SKM-1 treated with dmso at 0.1 percent for 144 hours (cell line): ENCODE results near the gene GGT5.
"Not testable (repeated sequence)": the region's sequence is repeated elsewhere in the genome, so short reads cannot be mapped to it uniquely, and the experiment has no call there.

ENCODE experiments used
- DNase-seq: peaks from one replicate; lab custom pipeline; 2025; ENCODE audit not compliant: unreplicated experiment; lab: John Stamatoyannopoulos, UW

The GGT5 gene, protein sequence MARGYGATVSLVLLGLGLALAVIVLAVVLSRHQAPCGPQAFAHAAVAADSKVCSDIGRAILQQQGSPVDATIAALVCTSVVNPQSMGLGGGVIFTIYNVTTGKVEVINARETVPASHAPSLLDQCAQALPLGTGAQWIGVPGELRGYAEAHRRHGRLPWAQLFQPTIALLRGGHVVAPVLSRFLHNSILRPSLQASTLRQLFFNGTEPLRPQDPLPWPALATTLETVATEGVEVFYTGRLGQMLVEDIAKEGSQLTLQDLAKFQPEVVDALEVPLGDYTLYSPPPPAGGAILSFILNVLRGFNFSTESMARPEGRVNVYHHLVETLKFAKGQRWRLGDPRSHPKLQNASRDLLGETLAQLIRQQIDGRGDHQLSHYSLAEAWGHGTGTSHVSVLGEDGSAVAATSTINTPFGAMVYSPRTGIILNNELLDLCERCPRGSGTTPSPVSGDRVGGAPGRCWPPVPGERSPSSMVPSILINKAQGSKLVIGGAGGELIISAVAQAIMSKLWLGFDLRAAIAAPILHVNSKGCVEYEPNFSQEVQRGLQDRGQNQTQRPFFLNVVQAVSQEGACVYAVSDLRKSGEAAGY

DNA sequence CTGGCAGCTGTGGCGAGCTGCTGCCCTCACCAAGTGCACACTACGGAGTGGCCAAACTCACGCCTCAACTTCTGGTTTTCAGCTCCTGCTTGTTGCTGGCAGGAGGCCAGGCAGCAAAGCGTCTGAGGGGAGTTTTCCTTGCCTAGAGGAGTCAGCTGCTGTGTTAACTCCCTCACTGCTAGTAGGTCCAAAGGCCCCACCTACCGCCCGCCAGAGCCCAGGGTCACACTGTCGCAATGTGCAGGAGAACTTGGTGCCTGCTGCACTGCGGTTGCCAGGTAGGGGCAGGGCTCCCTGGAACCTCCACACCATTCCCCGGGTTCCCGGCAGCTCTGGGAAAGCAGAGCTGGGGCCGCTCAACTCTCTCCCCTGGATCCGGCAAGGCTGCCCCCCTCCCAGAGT, at the start of gene GGT5:
Gene GGT5 (minus strand): TSS at position 53 of the 402 bp plus-strand sequence. CDS start 357 bp downstream, outside the sequence.
- not testable (repeated sequence) for DNase-seq

DNA sequence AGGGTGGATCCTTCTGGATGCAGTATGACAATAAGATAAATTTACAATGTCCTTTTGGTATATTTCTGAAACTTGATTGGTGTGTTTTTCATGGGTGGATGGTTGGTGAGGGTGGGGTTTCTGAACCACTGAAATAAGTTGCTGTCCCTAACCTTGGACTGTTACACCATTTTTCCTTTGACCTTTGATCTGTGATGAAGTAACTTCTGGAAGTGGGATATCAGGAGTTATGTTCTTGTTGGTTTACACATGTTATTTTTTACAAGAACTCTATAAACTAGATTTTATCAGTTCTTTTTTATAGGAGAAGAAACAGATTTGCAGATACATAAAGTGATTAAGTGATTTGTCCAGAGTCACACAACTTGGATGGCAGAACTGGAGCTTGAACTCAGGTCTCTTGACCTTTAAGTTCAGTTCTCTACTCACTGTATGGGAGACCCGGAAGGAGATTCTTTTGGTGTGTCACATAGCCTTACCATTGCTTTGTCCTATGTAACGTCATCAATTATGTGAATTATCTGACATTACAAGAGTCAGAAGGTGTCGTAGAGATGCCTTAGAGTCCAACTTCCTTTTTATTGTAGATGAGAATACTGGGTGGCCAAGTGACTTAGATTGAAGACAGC, 47.4 kb upstream of the GGT5 start:
- DNase-seq: not testable (repeated sequence)

DNA sequence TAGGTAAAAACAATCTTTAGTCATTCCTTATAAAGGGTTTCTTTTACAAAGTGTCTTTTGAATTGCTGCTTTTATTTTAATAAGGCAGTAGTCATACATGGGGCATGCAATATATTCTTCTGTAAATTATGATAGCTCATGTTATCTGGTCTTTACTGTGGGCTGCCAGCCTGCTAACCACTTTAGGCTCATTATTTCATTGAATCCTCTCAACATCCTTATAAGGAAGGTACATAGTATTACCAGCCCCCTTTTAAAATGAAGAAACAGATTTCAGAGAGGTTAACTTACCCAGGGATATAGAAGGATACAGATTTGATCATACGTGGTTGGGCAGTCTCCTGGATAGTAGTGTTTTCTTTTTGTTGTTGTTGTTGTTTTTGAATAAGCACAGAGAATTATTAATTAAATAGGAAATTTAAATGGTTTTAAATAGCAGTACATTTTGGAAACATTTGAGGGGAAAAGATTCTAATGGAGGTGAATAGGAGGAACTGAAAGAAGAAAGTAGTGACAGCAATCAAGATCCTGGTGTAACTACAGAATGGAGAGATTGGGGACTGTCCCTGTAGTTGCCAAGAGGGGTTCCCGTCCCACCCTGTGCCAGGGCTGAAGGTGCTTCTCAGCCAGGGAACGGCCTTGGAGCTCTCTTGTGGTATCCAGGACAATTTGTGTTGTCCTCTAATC, 46.8 kb upstream of the GGT5 start:
- DNase-seq: no peak

DNA sequence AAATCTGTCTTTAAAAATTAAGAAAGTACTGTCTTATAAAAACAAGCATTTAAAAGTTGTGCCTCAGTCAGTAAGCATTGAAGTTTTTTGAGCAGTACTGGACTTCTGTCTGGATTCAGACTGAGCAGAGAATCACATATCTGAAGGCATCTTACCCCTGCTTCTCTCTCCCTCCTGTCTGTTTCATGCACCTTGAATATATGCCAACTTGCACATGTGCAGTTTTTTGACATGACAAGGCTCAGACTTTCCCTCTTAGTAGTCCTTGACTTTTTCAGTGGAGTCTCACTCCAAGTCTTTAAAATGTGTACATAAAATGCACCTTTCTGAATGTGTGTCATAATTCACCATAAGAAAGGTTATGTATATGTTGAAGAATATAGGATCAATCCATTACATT, 45.6 kb upstream of the GGT5 start:
- DNase-seq: no peak

DNA sequence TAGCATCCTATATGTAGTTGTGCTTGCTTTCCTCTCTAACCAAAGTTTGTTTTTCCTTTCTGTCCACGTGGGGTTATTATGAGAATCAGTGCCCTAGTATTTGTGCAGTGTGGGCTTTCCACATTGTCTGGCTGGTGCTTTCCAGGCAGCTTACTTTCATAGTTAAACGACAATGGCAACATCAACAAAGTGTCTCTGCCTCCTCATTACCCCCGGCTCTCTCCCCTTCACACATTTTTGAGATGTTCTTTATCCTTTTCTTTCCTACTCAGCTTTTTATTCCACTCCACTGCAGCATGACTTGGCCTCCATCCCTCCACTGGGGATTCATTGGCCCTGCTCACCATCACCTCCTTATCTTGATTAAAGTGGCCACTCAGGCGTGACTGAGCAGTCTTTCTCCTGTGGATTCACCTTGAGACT, 44.9 kb upstream of the GGT5 start:
- DNase-seq: no peak

DNA sequence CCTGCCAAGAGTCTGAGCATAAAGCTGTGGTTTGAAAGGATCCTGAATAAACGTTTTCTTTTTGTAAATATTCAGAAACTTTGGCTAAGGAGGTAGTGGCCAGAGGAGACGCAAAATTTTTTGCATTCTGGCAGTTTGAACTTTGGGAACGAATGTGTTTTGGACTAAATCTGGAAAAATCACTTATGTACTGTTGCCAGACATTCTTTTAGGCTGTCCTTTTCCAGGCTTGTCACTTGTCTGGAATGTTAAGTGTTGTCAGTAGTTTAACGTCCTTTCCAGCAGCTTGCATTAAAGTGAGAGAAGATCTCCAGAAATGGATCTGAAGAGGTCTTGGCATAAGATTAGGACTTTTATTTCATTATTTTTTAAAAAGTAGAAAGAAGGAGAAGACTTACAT, 44.2 kb upstream of the GGT5 start:
- DNase-seq: no peak

DNA sequence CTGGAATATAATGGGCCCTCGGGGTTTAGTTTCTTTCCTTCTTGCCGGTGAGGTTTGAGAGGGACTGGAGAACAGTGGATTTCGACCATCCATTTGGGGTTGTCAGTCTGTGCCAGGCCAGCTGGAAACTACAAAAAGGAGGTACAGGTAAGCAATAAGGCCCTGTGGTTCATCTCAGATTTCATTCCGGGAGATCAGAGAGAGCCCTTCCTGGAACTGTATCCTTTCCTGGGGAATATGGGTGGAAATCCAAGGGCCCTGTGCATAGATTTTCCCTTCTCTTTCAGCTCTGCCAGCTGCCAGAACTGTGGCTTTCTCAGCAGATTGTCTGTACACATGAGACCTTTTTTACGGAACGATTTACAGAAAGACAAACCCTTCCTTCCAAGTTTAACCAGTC, 42.9 kb upstream of the GGT5 start:
- not testable (repeated sequence) for DNase-seq

DNA sequence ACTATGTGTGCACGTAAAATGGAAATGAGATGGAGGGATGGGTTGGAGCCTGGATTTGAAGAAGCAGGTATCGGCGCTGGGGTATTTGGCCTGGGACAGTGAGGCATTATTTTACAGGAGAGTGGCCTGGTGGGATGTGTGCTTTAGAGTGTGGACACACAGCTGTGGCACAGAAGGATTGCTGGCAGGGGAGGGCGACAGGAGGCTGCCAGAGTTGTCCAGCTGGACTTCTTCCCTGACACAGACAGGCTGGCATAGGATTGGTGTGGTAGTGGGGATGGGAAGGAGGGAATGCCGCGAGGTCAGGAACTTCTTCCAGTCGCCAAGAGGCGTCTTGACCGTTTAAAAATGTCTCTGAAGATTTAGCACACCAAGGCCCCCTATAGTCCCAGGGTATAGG, 42.3 kb upstream of the GGT5 start:
- not testable (repeated sequence) for DNase-seq

DNA sequence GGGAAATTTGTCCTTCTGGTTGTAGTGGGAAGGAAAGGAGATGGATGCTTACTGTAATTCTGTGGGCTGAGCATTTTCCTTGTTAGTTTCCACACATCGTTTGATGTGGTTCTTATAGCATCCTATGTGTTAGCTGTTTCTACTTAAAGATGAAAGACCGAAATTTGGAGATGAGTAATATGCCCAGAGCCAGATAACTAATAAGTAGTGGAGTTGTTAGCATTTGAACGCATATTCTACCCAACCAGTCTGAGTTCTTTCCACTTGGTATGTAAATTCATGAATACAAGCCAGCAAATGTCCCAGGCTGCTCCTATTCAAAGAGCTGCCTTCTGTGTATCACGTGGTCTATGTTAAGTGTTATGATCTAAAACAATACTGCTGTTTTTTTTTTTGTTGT, 40.4 kb upstream of the GGT5 start:
- DNase-seq: no peak

DNA sequence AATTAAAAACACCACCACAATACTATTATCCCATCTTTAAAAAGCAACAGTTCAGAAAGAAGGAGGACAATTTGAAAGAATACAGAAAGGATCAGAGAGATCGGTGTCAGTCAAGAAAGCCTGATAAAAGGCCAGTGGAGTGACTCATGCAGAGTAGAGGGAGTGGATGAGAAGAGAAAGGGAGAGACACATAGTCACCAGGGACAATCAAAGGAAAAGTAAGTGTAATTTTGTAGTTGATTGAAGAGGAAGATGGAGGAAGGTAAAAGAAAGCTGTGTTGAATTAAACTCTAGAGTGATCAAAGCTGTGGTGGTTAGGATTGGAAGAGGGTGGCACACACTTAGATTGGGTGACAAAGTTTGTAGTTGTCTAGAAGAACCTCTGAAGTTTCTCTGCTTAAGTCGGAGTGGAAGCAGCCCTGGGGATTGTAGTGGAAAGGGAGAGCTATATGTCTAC, 39.9 kb upstream of the GGT5 start:
- no peak for DNase-seq

DNA sequence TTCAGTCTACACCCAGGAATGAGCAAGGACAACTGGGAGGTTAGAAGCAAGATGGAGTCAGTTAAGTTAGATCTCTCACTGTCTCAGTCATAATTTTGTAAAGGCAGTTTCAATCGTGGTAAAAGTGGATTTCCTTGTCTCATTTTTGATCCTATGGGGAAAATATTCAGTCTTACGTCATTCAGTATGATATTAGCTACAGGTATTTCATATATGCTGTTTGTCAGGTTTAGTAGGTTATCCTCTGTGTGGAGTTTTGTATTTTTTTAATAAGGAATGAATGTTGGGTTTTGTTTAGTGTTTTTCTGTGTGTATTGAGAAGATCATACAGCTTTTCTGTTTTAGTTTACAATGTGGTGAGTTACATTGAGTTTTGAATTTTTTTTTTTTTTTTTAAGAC, 37.5 kb upstream of the GGT5 start:
- DNase-seq: no peak

DNA sequence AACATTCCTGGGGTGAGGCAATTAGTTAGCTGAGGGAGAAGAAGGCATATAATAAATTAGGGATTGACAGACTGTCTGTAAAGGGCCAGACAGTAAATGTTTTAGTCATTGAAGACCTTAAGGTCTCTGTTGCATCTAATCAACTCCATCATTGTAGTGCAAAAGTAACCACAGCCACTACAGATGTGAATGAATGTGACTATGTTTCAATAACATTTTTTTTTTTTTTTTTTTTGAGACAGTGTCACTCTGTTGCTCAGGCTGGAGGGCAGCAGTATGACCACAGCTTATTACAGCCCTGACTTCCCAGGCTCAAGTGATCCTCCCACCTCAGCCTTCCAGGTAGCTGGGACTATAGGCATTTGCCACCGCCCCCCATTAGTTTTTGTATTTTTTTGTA, 35.5 kb upstream of the GGT5 start:
- not testable (repeated sequence) for DNase-seq

DNA sequence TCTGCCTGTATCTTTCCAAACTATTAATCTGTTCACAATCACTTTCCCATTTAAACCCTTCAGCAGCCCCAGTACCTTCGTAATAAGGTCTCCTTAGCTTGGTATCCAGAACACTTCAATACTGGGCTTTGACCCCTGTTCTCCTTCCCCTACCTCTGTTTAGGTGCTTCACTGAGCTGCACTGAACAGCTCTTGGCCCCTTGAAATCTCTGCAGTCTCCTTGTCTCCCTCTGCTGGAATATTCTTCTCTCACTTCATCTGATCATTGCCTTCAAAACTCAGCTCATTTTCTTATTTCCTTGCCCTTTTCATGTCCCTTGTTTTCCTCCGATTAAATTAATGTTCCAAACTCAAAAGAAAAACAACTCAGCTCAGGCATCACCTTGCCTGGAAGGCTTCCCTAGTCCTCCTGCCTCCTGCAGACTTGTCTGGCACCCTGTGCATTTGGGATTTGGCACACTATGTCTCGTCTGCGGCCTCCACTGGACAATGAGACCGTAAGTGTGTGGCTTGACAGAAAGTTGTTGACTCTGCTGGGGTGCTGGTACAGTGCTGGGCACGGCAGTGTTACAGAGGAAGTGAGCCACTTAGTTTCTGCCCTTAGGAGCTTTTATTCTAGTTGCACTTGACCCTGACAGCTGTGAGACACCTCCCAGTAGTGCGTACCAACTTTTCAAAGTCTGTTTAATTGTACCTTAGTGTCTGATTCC, 30.0 kb upstream of the GGT5 start:
- DNase-seq: not testable (repeated sequence)

DNA sequence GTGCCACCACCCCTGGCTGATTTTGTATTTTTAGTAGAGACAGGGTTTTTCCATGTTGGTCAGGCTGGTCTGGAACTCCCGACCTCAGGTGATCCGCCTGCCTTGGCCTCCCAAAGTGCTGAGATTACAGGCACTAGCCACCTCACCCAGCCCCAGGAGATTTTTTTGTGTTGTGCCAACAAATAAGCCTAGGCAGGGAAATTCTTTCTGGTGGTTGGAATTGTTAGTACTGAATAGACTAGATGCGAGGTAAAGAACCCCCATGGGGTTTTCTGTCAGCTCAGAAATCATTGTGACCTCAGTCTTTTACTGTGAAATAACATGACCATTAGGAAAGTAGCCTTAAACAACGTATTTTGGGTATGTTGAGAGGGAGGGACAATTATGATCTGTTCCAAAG, 29.0 kb upstream of the GGT5 start:
- DNase-seq: not testable (repeated sequence)

DNA sequence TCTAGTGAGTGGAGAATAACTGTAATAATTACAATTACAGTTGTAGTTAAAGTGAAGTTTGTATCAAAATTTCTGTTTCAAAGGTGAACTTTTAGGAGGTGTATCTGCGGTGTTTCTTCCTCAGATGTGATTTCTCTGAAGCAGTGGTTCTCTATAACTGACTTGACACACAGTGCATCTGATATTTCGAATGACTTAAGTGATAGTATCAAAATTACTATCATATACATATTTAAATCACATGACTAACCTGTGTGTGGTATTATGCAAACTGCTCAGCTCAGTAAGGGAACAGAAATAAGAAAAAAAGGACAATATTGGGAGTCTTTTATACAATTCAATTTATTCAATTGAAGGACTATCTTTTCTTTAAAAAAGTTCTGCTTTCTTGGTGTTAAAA, 28.1 kb upstream of the GGT5 start:
- not testable (repeated sequence) for DNase-seq

DNA sequence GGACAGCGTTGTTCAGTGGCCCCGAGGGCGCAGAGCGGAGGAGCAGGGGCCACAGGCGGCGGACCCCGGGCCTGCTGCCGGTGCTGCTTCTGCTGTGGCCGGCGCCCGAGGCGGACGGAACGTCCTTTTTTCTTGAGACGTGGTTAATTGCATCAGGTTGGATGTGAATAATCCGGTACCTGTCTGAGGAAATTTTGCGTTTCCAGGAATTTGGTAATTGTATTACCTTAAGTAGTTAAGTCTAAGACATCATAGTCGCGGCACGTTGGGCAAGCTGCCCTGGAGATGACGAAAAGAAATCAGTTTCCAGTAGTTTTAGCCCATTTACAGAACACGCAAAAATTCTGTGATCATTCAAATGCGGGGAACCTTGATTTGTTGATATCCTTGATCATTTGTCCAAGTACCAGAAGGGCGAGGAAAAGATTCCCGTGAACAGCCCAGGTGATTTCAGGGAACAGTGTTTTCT, 26.5 kb upstream of the GGT5 start:
- DNase-seq: no peak

DNA sequence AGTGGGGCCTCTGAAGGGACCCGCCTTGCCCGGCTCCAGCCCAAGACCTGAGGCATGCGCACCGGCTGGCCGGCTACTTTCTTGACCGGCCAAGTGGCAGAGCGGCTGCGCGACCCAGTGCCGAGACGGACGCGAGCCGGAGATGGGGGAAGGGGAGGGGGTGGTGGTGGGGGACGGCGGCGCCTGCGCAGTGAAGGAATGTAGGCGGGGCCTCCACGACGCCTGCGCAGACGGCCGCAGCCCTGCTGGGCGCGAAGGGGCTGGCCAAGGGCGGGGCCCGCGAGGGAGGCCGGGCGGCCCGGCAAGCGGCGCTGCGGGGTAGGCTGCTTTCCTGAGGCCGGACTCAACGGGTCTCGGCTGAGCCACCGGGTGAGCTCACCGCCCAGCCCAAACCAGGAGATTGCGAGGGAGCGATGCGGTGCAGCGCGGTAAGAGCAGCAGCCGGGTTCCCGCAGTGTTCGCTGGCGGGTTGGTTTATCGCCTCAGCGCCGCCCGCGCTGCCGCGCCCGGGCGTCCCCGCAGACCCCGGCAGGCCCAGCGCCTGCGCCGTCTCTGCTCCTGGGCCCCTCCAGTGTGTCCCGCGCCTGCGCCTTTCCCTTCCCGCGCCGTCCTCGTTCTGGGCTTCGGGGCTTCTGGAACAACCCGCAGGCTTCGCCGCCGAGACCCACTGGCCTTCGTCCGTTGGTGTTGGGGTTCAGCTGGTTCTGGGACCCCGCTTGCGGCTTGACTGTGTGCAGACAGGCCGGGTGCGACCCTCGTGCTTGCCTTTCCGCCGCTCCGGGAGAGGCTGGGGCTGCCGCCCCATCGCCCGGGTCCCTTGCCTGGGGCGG, 25.9 kb upstream of the GGT5 start, which contains the start of gene SPECC1L:
Gene SPECC1L (plus strand): TSS at position 276 of the 830 bp plus-strand sequence. CDS start 31,401 bp downstream, outside the sequence.
- DNase-seq: peak; percentile 84

DNA sequence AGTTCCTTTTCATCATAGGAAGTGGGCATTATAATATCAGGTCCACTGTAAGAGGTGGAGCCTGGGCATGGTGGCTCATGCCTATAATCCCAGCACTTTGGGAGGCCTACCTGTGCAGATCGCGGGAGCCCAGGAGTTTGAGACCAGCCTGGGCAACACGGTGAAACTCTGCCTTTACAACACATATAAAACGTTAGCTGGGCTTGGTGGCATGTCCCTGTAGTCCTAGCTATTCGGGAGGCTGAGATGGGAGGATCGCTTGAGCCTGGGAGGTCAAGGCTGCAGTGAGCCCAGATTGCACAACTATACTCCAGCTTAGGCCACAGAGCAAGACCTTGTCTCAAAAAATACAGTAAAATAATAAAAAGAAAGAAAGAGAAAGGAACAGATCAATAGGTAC, 21.6 kb upstream of the GGT5 start:
- DNase-seq: not testable (repeated sequence)

DNA sequence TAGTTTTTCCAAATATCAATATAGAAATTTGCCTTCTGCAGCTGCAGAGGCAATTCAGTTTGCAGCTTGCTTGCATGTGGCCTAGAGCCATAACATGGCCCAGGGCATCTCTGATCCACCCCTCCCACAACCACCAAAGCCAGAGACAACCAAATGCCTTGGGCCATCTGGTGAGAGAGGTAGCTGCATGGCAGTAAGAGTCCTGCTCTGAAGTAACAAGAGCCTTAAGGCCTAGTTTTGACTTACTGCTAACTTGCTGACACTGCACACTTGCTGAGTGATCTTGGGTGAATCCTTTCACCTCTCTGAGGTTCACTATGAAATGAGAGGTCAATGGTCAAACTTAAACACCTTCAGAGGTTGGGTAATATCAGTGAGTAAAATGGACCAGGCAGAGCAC, 20.9 kb upstream of the GGT5 start:
- no peak for DNase-seq
